Kidney epithelial cell (primary cell): Measurements from ENCODE around the gene HPSE. TPM values are rescaled to one million over a fixed set of nuclear protein-coding genes. Genes with fewer than 3 reads are reported as not detected.

Experiments used
- DNase-seq: peaks from one replicate; pipeline ENCODE4 v3.0.0-alpha.2; 2010; ENCODE audit warnings: low read depth
- H3K27me3 ChIP-seq: 2 replicates; pipeline ENCODE4 v1.6.0; 2011; ENCODE audit warnings: low read length; ENCODE audit not compliant: control insufficient read depth, insufficient read depth
- H3K36me3 ChIP-seq: 2 replicates; pipeline ENCODE4 v1.5.1; 2011; ENCODE audit warnings: low read length; ENCODE audit not compliant: control insufficient read depth, insufficient read depth
- H3K4me3 ChIP-seq: 2 replicates; pipeline ENCODE4 v1.5.1; 2011; ENCODE audit warnings: low read depth, mild to moderate bottlenecking, control low read depth, low read length
- total RNA-seq: library from RNA; depleted of rRNA; stranded (reverse); fragments of >200 nt; gene quantifications from 2 replicates; pipeline ENCODE4 v1.2.3, GENCODE V29; 2015
- TF ChIP-seq, protein P1 (sequence below): IDR thresholded peaks from 2 replicates; pipeline ENCODE4 v1.5.1; 2011; ENCODE audit warnings: mild to moderate bottlenecking, moderate library complexity, low read length, control low read depth, inconsistent platforms; ENCODE audit not compliant: insufficient read depth, poor library complexity, severe bottlenecking

HPSE gene
- total RNA-seq, 1 donor from 2014 or later = 0.21 TPM

GRCh38 chr4:83255584-83255983 is 79.1 kb downstream of the HPSE start:
- TF ChIP-seq, protein P1, sequence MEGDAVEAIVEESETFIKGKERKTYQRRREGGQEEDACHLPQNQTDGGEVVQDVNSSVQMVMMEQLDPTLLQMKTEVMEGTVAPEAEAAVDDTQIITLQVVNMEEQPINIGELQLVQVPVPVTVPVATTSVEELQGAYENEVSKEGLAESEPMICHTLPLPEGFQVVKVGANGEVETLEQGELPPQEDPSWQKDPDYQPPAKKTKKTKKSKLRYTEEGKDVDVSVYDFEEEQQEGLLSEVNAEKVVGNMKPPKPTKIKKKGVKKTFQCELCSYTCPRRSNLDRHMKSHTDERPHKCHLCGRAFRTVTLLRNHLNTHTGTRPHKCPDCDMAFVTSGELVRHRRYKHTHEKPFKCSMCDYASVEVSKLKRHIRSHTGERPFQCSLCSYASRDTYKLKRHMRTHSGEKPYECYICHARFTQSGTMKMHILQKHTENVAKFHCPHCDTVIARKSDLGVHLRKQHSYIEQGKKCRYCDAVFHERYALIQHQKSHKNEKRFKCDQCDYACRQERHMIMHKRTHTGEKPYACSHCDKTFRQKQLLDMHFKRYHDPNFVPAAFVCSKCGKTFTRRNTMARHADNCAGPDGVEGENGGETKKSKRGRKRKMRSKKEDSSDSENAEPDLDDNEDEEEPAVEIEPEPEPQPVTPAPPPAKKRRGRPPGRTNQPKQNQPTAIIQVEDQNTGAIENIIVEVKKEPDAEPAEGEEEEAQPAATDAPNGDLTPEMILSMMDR = no peak
- no peaks in the 10 kb centered on the region for H3K36me3 ChIP-seq
- H3K27me3 ChIP-seq = no peaks in the 10 kb centered on the region
- no peak for DNase-seq
- no peak overlapping the region for H3K4me3 ChIP-seq

- TF ChIP-seq, protein P1 = peak; percentile 67
- H3K4me3 ChIP-seq = no peak overlapping the region
- DNase-seq = no peak
- no peaks in the 10 kb centered on the region for H3K36me3 ChIP-seq
- H3K27me3 ChIP-seq = no peaks in the 10 kb centered on the region
Observed at GRCh38 chr4:83252782-83253405, 81.8 kb downstream of the HPSE start.

GRCh38 chr4:83251447-83251830 is 83.2 kb downstream of the HPSE start:
- TF ChIP-seq, protein P1 = no peak
- no peaks in the 10 kb centered on the region for H3K36me3 ChIP-seq
- no peak overlapping the region for H3K4me3 ChIP-seq
- H3K27me3 ChIP-seq = no peaks in the 10 kb centered on the region
- DNase-seq = no peak

DNA sequence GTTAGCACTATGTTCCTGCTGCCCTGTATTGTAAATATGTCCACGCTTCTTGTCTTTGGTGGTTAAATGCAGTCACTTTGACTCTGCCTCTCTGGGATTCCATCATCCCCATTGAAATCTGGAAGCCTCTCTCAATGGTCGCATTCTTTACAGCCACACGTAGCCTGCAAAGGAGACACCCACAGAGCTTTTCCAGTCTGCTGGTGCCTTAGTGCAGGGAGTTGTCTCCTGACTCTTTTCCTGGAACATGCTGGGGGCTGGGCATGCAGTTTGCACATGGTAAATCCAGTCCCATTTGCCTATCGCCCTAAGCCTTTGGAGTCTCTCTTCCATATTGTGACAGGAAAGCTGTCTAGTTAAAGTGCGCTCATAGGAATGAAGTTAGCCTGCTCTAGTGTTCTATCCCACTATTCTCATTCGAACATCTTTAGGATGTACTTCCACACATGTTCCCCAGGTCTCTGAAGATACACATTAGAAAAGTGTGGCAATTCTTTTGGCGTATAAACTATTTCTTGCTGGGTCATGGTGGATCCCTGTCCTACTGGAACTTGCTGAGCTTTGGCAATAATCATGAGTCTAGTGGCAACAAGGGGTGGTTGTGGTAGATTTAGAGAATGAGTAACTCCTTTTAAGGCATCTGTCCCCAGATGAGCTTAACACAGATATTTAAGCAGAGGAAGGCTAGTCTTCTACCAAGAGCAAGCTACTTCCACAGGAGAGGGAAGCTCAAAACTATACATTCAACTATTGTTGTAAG is 83.8 kb downstream of the HPSE start:
- Histone ChIP-seq H3K36me3 (no peaks in the 10 kb centered on the region), H3K27me3 (no peaks in the 10 kb centered on the region), H3K4me3 (no peak overlapping the region)
- TF ChIP-seq, protein P1 = no peak
- no peak for DNase-seq

- TF ChIP-seq, protein P1 = no peak
- no peaks in the 10 kb centered on the region for H3K36me3 ChIP-seq
- DNase-seq = no peak
- H3K27me3 ChIP-seq = no peaks in the 10 kb centered on the region
- no peak overlapping the region for H3K4me3 ChIP-seq
Observed at GRCh38 chr4:83248486-83248885, 86.2 kb downstream of the HPSE start.
